Measurements from ENCODE around the gene NUP133.

The NUP133 gene

GRCh38 chr1:229507951-229508822, at the start of gene NUP133:
Gene NUP133 (minus strand): TSS chr1:229508341. CDS start chr1:229508249, 92 bp downstream.
- ATAC-seq, result peak; percentile 96
- H3K4me3 Mint-ChIP-seq, result peak within 1 kb of the TSS; percentile 81
- peak within 1 kb of the TSS; percentile 93 for H3K27ac Mint-ChIP-seq
- peaks cover 41% of the 10 kb centered on the region for H3K36me3 Mint-ChIP-seq
- peak; percentile 97 to 99 for DNase-seq (ENCODE audit: low spot score in 2 of 2)
- H3K4me1 Mint-ChIP-seq, result peaks cover 16% of the 10 kb centered on the region
- no peaks in the 10 kb centered on the region for H3K9me3 Mint-ChIP-seq

- Mint-ChIP-seq H3K9me3 (no peaks in the 10 kb centered on the region), H3K27ac (peak overlapping the region; percentile 26), H3K4me1 (peaks cover 49% of the 10 kb centered on the region), H3K4me3 (peak overlapping the region; percentile 83), H3K36me3 (peaks cover 9% of the 10 kb centered on the region)
- ATAC-seq, result no peak
- DNase-seq (ENCODE audit: low spot score in 2 of 2), result no peak
Observed at GRCh38 chr1:229557200-229557850, 49.2 kb upstream of the NUP133 start.

GRCh38 chr1:229554886-229555621, 46.9 kb upstream of the NUP133 start:
- DNase-seq (ENCODE audit: low spot score in 2 of 2) (no peak), ATAC-seq (no peak)
- Mint-ChIP-seq H3K36me3 (peaks cover 9% of the 10 kb centered on the region), H3K27ac (peak overlapping the region; percentile 78), H3K9me3 (no peaks in the 10 kb centered on the region), H3K4me3 (no peak overlapping the region), H3K4me1 (peaks cover 58% of the 10 kb centered on the region)

- Mint-ChIP-seq H3K27ac (peak overlapping the region; percentile 58), H3K36me3 (peaks cover 19% of the 10 kb centered on the region), H3K4me1 (peaks cover 55% of the 10 kb centered on the region), H3K4me3 (no peak overlapping the region), H3K9me3 (no peaks in the 10 kb centered on the region)
- DNase-seq (ENCODE audit: low spot score in 2 of 2) (no peak), ATAC-seq (no peak)
Observed at GRCh38 chr1:229553621-229554130, 45.5 kb upstream of the NUP133 start.

GRCh38 chr1:229552732-229553131, 44.6 kb upstream of the NUP133 start:
- no peak overlapping the region for H3K4me3 Mint-ChIP-seq
- H3K27ac Mint-ChIP-seq, result peak overlapping the region; percentile 18
- peaks cover 55% of the 10 kb centered on the region for H3K4me1 Mint-ChIP-seq
- ATAC-seq (no peak), DNase-seq (ENCODE audit: low spot score in 2 of 2) (no peak)
- no peaks in the 10 kb centered on the region for H3K9me3 Mint-ChIP-seq
- H3K36me3 Mint-ChIP-seq, result peaks cover 29% of the 10 kb centered on the region

GRCh38 chr1:229550812-229551567, 42.8 kb upstream of the NUP133 start:
- peaks cover 42% of the 10 kb centered on the region for H3K4me1 Mint-ChIP-seq
- no peak for DNase-seq (ENCODE audit: low spot score in 2 of 2)
- ATAC-seq, result no peak
- no peak overlapping the region for H3K4me3 Mint-ChIP-seq
- peaks cover 44% of the 10 kb centered on the region for H3K36me3 Mint-ChIP-seq
- H3K27ac Mint-ChIP-seq, result peak overlapping the region; percentile 67
- no peaks in the 10 kb centered on the region for H3K9me3 Mint-ChIP-seq

GRCh38 chr1:229547542-229547941, 39.4 kb upstream of the NUP133 start:
- Mint-ChIP-seq H3K4me3 (no peak overlapping the region), H3K4me1 (peaks cover 19% of the 10 kb centered on the region), H3K36me3 (peaks cover 63% of the 10 kb centered on the region), H3K9me3 (no peaks in the 10 kb centered on the region), H3K27ac (no peak overlapping the region)
- ATAC-seq (no peak), DNase-seq (ENCODE audit: low spot score in 2 of 2) (no peak)

GRCh38 chr1:229544587-229544986, 36.4 kb upstream of the NUP133 start:
- Mint-ChIP-seq H3K27ac (no peak overlapping the region), H3K9me3 (no peaks in the 10 kb centered on the region), H3K4me1 (peaks cover 11% of the 10 kb centered on the region), H3K4me3 (no peak overlapping the region), H3K36me3 (peaks cover 91% of the 10 kb centered on the region)
- ATAC-seq (no peak), DNase-seq (ENCODE audit: low spot score in 2 of 2) (no peak)

- ATAC-seq, result no peak
- DNase-seq (ENCODE audit: low spot score in 2 of 2), result no peak
- no peak overlapping the region for H3K27ac Mint-ChIP-seq
- no peaks in the 10 kb centered on the region for H3K9me3 Mint-ChIP-seq
- H3K4me1 Mint-ChIP-seq, result peaks cover 8% of the 10 kb centered on the region
- no peak overlapping the region for H3K4me3 Mint-ChIP-seq
- peaks cover 93% of the 10 kb centered on the region for H3K36me3 Mint-ChIP-seq
Observed at GRCh38 chr1:229539863-229540506, 31.8 kb upstream of the NUP133 start.

- ATAC-seq (no peak), DNase-seq (ENCODE audit: low spot score in 2 of 2) (no peak)
- peak overlapping the region; percentile 53 for H3K27ac Mint-ChIP-seq
- H3K4me3 Mint-ChIP-seq, result no peak overlapping the region
- peaks cover 8% of the 10 kb centered on the region for H3K4me1 Mint-ChIP-seq
- peaks cover 99% of the 10 kb centered on the region for H3K36me3 Mint-ChIP-seq
- no peaks in the 10 kb centered on the region for H3K9me3 Mint-ChIP-seq
Observed at GRCh38 chr1:229538945-229539344, 30.8 kb upstream of the NUP133 start.

GRCh38 chr1:229537894-229538293, 29.8 kb upstream of the NUP133 start:
- Mint-ChIP-seq H3K4me1 (peaks cover 8% of the 10 kb centered on the region), H3K36me3 (peaks cover 98% of the 10 kb centered on the region), H3K27ac (no peak overlapping the region), H3K9me3 (no peaks in the 10 kb centered on the region), H3K4me3 (no peak overlapping the region)
- no peak for ATAC-seq
- DNase-seq (ENCODE audit: low spot score in 2 of 2), result no peak

- Mint-ChIP-seq H3K27ac (no peak overlapping the region), H3K36me3 (peaks cover 95% of the 10 kb centered on the region), H3K9me3 (no peaks in the 10 kb centered on the region), H3K4me3 (no peak overlapping the region), H3K4me1 (peaks cover 1% of the 10 kb centered on the region)
- no peak for DNase-seq (ENCODE audit: low spot score in 2 of 2)
- ATAC-seq, result no peak
Observed at GRCh38 chr1:229536982-229537381, 28.8 kb upstream of the NUP133 start.

- Mint-ChIP-seq H3K4me1 (no peaks in the 10 kb centered on the region), H3K36me3 (peaks cover 89% of the 10 kb centered on the region), H3K4me3 (no peak overlapping the region), H3K27ac (no peak overlapping the region), H3K9me3 (no peaks in the 10 kb centered on the region)
- DNase-seq (ENCODE audit: low spot score in 2 of 2), result no peak
- ATAC-seq, result no peak
Observed at GRCh38 chr1:229535230-229535629, 27.1 kb upstream of the NUP133 start.

- H3K9me3 Mint-ChIP-seq, result no peaks in the 10 kb centered on the region
- no peak for ATAC-seq
- H3K27ac Mint-ChIP-seq, result peak overlapping the region; percentile 26
- H3K36me3 Mint-ChIP-seq, result peaks cover 89% of the 10 kb centered on the region
- H3K4me1 Mint-ChIP-seq, result no peaks in the 10 kb centered on the region
- no peak overlapping the region for H3K4me3 Mint-ChIP-seq
- no peak for DNase-seq (ENCODE audit: low spot score in 2 of 2)
Observed at GRCh38 chr1:229531326-229531725, 23.2 kb upstream of the NUP133 start.

Data from stimulated activated effector memory CD8-positive, alpha-beta T cell treated with anti-CD3 and anti-CD28 coated beads, Interleukin-12 subunit alpha, Interleukin-12 subunit beta, amount 100 ng/mL, for 72 hours (primary cell).